Stimulated activated CD8-positive, alpha-beta memory T cell treated with anti-CD3 and anti-CD28 coated beads, Interleukin-7, amount 100 ng/mL, for 4 hours (primary cell): ENCODE data around the gene AIDA.
"Not testable (repeated sequence)": the region's sequence is repeated elsewhere in the genome, so short reads cannot be mapped to it uniquely, and the experiment has no call there.

Experiments
- DNase-seq, 2 donors: peaks; one replicate each; pipeline ENCODE4 v3.0.0-alpha.2; 2020; ENCODE audit warnings: low read depth in 2 of 2

The AIDA gene

DNA sequence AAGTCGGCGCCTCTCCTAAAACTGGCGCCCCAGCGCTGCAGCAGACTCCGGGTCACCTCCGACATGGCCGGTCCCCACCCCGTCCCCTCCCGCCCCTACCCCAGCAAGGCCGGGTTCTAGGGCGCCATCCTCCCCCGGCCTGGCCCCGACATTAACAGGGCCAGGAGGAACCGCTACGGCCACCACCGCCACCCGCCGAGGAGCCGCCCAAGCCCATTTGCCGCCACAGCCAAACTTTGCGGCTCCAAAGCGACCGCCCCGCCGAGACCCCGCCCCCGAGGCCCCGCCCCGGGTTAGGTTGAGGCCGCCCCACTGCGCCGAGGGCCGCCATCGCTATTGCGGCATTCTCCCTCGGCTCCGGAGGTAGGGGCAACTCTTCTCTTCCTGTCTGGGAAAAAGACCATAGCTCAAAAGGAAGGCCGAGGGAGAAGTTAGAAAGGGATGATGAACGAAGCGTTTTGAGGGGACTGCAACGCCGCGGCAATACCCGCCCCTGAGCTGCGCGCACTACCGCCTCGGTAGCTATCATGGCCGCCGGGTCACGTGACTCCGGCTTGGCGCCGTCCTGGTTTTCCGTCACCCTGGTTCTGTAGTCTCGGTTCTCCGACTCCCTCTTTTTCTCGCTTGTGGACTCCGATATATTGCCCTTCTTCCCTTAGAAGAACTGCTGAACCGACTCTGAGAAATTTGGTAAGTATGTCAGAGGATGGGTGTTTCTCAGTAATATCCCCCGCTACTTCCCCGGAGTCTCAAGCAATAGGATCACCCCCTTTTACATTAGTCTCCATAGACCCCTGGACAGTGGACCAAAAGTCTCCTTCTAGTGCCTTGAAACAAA is at the start of gene AIDA, which contains the start of gene BROX:
Gene AIDA, minus strand, starts transcription at position 239 of the 838 bp plus-strand sequence. Its CDS starts 174 bp downstream, at position 65.
Gene BROX, plus strand, starts transcription at position 312 of the 838 bp plus-strand sequence. CDS start 3,136 bp downstream, outside the sequence.
- DNase-seq = peak; percentile 89 to 93

GRCh38 chr1:222761083-222761482 is 48.8 kb upstream of the AIDA start:
- DNase-seq = no peak

DNA sequence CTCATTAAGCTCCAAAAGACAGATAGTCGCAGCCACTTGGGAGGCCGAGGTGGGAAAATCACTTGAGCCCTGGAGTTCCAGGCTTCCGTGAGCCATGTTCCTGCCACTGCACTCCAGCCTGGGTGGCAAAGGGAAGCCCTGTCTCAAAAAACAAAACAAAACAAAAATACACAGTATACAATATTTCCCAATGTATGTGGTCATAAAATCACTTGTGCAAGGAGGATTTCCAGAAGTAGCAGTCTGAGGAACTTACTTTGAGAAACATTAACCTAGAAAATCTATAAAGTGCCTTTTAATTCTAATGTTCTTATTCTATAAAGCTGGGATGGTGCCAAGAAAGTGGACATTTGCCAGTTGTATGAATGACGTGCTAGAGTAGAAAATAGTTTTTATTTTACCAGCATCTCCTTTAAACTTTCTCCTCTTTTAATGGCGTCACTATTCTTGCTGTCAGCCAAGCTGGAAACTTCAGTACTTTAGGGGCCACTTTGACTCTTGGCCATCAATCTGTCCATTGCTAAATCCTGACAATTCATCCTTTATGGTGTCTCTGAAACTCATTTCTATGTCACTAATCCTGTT is 47.3 kb upstream of the AIDA start:
- no peak for DNase-seq

GRCh38 chr1:222757646-222758268 is 45.5 kb upstream of the AIDA start:
- DNase-seq = no peak

DNA sequence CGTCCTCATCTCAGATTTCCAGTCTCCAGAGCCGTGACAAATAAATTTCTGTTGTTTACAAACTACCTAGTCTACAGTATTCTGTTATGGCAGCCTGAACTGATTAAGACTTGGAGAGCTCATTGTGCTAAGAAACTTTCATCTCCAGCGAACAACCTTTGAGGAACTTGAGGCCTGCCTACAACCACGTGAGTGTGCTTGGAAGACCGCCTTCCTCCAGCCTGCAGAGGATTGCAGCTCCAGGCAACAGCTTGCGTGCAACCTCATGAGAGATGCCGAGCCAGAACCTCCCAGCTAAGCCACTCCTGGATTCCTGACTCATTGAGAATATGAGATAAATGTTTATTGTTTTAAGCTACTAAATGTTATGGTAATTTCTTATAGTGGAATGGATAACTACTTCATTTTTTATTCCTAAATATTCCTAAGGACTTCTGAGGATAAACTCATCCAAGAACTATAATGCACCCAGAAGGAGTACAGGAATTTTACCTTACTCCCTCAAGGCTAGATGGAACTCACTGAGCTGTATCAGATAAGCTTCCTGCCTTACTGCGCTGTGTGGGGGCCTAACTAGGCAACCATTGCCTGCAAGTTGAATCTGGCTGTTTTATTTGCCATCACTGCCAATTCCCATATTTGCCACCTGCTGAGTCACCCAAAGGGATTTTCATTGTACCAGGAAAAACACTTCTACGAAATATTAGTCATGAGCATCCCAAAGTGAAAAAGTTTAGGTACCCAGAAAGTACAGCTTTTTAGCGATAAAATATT is 42.3 kb upstream of the AIDA start:
- DNase-seq = no peak

- DNase-seq = no peak
These were observed 39.0 kb upstream of the AIDA start for GRCh38 chr1:222751255-222751654.

- DNase-seq = no peak
These were observed 38.4 kb upstream of the AIDA start for GRCh38 chr1:222750651-222751050.

GRCh38 chr1:222749927-222750326 is 37.6 kb upstream of the AIDA start:
- no peak for DNase-seq

- DNase-seq = not testable (repeated sequence)
These were observed 29.6 kb upstream of the AIDA start for GRCh38 chr1:222741630-222742457.

- DNase-seq = no peak
These were observed 27.6 kb upstream of the AIDA start for GRCh38 chr1:222739929-222740328.

GRCh38 chr1:222739465-222739864 is 27.2 kb upstream of the AIDA start:
- DNase-seq = no peak

DNA sequence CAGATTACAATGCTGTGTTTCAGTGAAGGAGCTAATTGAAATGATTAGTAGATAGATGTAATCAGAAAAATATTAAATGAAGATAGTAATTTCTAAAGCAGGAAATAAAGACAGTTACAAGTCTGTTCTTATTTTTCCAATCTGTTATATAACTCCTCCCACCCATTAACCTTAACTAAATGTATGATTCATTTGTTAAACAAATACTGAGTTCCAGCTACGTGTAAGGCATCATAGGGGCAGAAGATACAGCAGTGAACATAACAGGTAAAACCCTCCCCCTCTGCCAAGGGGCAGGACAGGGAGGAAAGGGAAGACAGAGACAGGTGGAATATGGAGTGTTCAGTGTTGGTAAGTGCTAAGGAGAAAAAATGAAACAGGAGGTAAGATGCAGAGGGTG is 24.7 kb upstream of the AIDA start, which contains the start of gene FAM177B:
Gene FAM177B, plus strand, starts transcription at position 231 of the 400 bp plus-strand sequence. CDS start 9,344 bp downstream, outside the sequence.
- DNase-seq = no peak

DNA sequence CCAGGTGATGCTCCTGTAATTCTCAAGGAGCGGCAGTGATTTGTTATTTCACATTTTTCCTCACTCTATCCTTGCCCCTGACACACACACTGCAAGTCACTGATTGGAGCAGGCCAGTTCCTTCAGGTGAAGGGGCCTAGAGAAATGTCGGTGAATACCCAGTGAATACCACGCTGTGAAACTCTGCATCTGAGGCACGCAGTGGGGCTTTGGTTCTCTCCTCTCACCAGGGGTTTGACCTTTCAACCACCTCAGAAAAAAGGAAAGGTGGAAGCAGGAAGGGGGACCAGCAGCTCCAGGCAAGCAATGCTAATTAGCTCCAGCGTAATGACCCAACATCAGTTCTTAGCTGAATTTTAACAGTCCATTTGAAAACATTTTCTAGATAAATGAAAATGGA is 24.2 kb upstream of the AIDA start:
- no peak for DNase-seq

GRCh38 chr1:222734740-222735139 is 22.4 kb upstream of the AIDA start:
- no peak for DNase-seq

GRCh38 chr1:222732216-222733159 is 20.2 kb upstream of the AIDA start:
- no peak for DNase-seq

DNA sequence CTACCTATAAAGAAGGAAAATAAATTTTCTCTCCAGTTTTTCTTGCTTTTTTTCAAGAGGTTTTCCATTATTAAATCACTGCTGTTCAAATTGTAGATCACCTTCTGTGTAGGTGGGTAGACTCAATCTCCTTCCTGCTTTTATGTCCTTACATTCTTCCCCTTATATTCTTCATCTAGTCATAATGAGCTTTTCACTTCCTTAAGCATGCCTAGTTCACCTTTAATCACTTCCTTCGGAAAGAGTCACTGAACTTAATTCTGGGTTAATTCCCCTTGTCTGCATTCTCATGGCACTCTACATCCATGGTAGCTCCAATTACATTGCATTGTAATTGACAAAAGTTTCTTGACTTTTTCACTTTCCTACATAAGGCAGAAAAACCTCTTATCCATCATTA is 18.6 kb upstream of the AIDA start:
- DNase-seq = no peak

- no peak for DNase-seq
These were observed 16.5 kb upstream of the AIDA start for GRCh38 chr1:222728746-222729145.

DNA sequence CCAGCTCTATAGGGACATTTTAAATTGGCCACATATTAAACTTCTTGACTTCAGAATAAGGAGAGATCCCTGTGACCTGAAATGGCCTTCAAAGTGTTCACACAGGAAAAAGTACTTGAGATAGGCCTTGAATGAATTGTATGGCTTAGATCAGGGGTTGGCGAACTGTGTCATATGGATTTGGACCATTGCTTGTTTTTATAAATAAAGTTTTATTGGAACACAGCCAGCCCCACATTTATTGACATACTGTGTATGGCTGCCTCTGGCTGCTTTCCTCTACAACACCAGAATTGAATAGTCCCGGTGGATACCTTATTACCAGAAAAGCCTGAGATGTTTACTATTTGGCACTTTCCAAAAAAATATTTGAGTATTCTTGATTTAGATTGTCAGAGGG is 4.1 kb upstream of the AIDA start:
- no peak for DNase-seq

DNA sequence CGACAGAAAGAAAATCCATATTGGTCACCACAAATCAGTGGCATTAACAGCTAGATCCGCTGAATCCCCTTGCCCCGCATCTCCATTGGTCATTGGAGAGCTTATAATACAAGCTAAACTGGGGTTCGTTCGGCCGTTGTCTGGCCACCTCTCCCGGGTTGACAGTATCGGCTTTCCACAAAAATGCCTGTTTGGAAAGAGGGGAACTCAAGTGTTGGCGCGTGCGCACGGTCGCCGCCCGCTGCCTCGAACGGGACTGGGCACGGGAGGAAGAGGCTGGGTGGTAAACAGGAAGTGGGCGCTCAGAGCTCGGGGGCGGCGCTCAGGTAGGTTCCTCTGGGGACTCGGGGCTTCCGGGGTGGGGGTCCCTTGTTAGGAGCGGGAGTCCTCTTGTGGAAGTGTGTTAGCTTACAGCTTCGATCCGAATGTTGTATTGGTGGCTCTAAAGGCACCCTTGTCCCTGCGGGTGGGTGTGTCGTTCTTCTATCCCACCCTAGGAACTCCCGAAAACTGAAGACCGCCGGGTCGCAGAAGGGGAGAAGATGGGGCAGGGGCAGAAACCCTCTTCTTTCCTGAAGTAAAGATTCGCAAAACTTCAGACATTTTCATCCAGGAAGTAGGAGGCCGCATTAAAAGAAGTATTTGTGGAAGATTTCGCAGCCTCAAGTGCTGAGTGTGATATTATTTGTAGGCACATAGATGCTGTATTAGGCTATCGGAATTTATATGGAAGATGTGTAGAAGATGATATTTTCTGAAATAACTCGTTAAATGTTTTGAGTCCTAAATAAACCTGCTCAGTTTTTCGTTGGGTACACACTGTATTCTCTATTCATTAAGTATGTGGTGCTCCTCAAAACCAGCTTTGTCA is 1.0 kb upstream of the AIDA start:
- peak; percentile 86 to 91 for DNase-seq
